ENCODE data around the gene FAM3D. TPM values are rescaled to one million over a fixed set of nuclear protein-coding genes. Genes with fewer than 3 reads are reported as not detected.
A peak's percentile ranks its signal among the peaks of the same experiment; 100 is the strongest.

FAM3D gene
- total RNA-seq, 1 donor from 2014 or later, result 0.35 TPM

GRCh38 chr3:58637509-58637908, 29.1 kb downstream of the FAM3D start:
- H3K4me3 Mint-ChIP-seq, result no peak overlapping the region
- no peak overlapping the region for H3K27ac Mint-ChIP-seq (ENCODE audit: unreplicated experiment)
- no peak for TF ChIP-seq CTCF (conservative IDR thresholded peaks at IDR 0.05)
- H3K9me3 Mint-ChIP-seq, result no peaks in the 10 kb centered on the region
- DNase-seq (ENCODE audit: low read depth, low spot score), result no peak
- H3K27me3 Mint-ChIP-seq (ENCODE audit: low read depth), result no peaks in the 10 kb centered on the region
- peaks cover 15% of the 10 kb centered on the region for H3K4me1 Mint-ChIP-seq
- no peaks in the 10 kb centered on the region for H3K36me3 Mint-ChIP-seq (ENCODE audit: low read depth)

GRCh38 chr3:58635371-58636285, 30.9 kb downstream of the FAM3D start:
- H3K9me3 Mint-ChIP-seq, result no peaks in the 10 kb centered on the region
- H3K4me1 Mint-ChIP-seq, result peaks cover 15% of the 10 kb centered on the region
- DNase-seq (ENCODE audit: low read depth, low spot score), result no peak
- no peaks in the 10 kb centered on the region for H3K27me3 Mint-ChIP-seq (ENCODE audit: low read depth)
- no peak overlapping the region for H3K4me3 Mint-ChIP-seq
- TF ChIP-seq CTCF (conservative IDR thresholded peaks at IDR 0.05), result no peak
- no peak overlapping the region for H3K27ac Mint-ChIP-seq (ENCODE audit: unreplicated experiment)
- no peaks in the 10 kb centered on the region for H3K36me3 Mint-ChIP-seq (ENCODE audit: low read depth)

- DNase-seq (ENCODE audit: low read depth, low spot score), result no peak
- H3K9me3 Mint-ChIP-seq, result no peaks in the 10 kb centered on the region
- no peak for TF ChIP-seq CTCF (conservative IDR thresholded peaks at IDR 0.05)
- H3K4me1 Mint-ChIP-seq, result peaks cover 8% of the 10 kb centered on the region
- H3K36me3 Mint-ChIP-seq (ENCODE audit: low read depth), result no peaks in the 10 kb centered on the region
- H3K4me3 Mint-ChIP-seq, result no peak overlapping the region
- peak overlapping the region; percentile 71 for H3K27ac Mint-ChIP-seq (ENCODE audit: unreplicated experiment)
- H3K27me3 Mint-ChIP-seq (ENCODE audit: low read depth), result no peaks in the 10 kb centered on the region
Measured at GRCh38 chr3:58633157-58633865, 33.3 kb downstream of the FAM3D start.

GRCh38 chr3:58631742-58632141, 34.8 kb downstream of the FAM3D start:
- Mint-ChIP-seq H3K36me3 (ENCODE audit: low read depth) (no peaks in the 10 kb centered on the region), H3K27ac (ENCODE audit: unreplicated experiment) (no peak overlapping the region), H3K4me1 (peaks cover 15% of the 10 kb centered on the region), H3K4me3 (no peak overlapping the region), H3K27me3 (ENCODE audit: low read depth) (no peaks in the 10 kb centered on the region), H3K9me3 (no peaks in the 10 kb centered on the region)
- no peak for TF ChIP-seq CTCF (conservative IDR thresholded peaks at IDR 0.05)
- DNase-seq (ENCODE audit: low read depth, low spot score), result no peak

- TF ChIP-seq CTCF (conservative IDR thresholded peaks at IDR 0.05), result no peak
- no peak for DNase-seq (ENCODE audit: low read depth, low spot score)
- peaks cover 18% of the 10 kb centered on the region for H3K4me1 Mint-ChIP-seq
- no peaks in the 10 kb centered on the region for H3K9me3 Mint-ChIP-seq
- no peak overlapping the region for H3K27ac Mint-ChIP-seq (ENCODE audit: unreplicated experiment)
- no peaks in the 10 kb centered on the region for H3K27me3 Mint-ChIP-seq (ENCODE audit: low read depth)
- no peaks in the 10 kb centered on the region for H3K36me3 Mint-ChIP-seq (ENCODE audit: low read depth)
- no peak overlapping the region for H3K4me3 Mint-ChIP-seq
Measured at GRCh38 chr3:58630710-58631092, 35.9 kb downstream of the FAM3D start.

All from neural crest cell (in vitro differentiated cells).